ENCODE measurements around the gene FOXL1. TPM values are rescaled to one million over a fixed set of nuclear protein-coding genes. Genes with fewer than 3 reads are reported as not detected.
"Not testable (repeated sequence)": the region's sequence is repeated elsewhere in the genome, so short reads cannot be mapped to it uniquely, and the experiment has no call there.

Gene FOXL1
- total RNA-seq, 4 donors from 2014 or later, result 0.45 to 1.9 (median 1.1) TPM

- Histone ChIP-seq H3K4me3 (replicated peaks in 1 of 3) (no peak overlapping the region), H3K4me1 (no peaks in the 10 kb centered on the region), H3K9me3 (no peaks in the 10 kb centered on the region), H3K27me3 (no peaks in the 10 kb centered on the region), H3K27ac (no peak overlapping the region), H3K36me3 (no peaks in the 10 kb centered on the region)
- WGBS, 2 donors, result 80 to 83% methylated on average over 12 of the region's 12 CpGs
- intact Hi-C loops (cut with DNase I), result no loop called here
- DNase-seq, result no peak
- TF ChIP-seq CTCF (IDR thresholded peaks at IDR 0.05), result no peak
- no peak for TF ChIP-seq POLR2A (IDR thresholded peaks at IDR 0.05)
Measured at GRCh38 chr16:86584726-86585721, 6.7 kb downstream of the FOXL1 start.

- 47 to 51% methylated on average over 10 of the region's 10 CpGs for WGBS, 2 donors
- Histone ChIP-seq H3K27ac (no peak overlapping the region), H3K27me3 (no peaks in the 10 kb centered on the region), H3K36me3 (no peaks in the 10 kb centered on the region), H3K4me1 (no peaks in the 10 kb centered on the region), H3K4me3 (replicated peaks in 1 of 3) (no peak overlapping the region), H3K9me3 (no peaks in the 10 kb centered on the region)
- DNase-seq, result no peak
- TF ChIP-seq POLR2A (IDR thresholded peaks at IDR 0.05) (no peak), CTCF (IDR thresholded peaks at IDR 0.05) (no peak)
- intact Hi-C loops (cut with DNase I), result no loop called here
Measured at GRCh38 chr16:86585821-86586611, 7.7 kb downstream of the FOXL1 start.

GRCh38 chr16:86587487-86587886 lies 9.1 kb downstream of the FOXL1 start:
- no peak for DNase-seq
- intact Hi-C loops (cut with DNase I), result no loop called here
- Histone ChIP-seq H3K4me1 (no peaks in the 10 kb centered on the region), H3K4me3 (replicated peaks in 1 of 3) (no peak overlapping the region), H3K27me3 (no peaks in the 10 kb centered on the region), H3K27ac (no peak overlapping the region), H3K9me3 (no peaks in the 10 kb centered on the region), H3K36me3 (no peaks in the 10 kb centered on the region)
- 94 to 96% methylated on average over 3 of the region's 3 CpGs for WGBS, 2 donors
- TF ChIP-seq POLR2A (IDR thresholded peaks at IDR 0.05), result no peak
- TF ChIP-seq CTCF (IDR thresholded peaks at IDR 0.05), result no peak

GRCh38 chr16:86587955-86588354 lies 9.6 kb downstream of the FOXL1 start:
- H3K27ac ChIP-seq; intact Hi-C loops (cut with DNase I); H3K9me3 ChIP-seq; DNase-seq; H3K4me3 ChIP-seq (replicated peaks in 1 of 3); H3K36me3 ChIP-seq; H3K27me3 ChIP-seq; H3K4me1 ChIP-seq: not testable (repeated sequence)
- 91 to 94% methylated on average over 3 of the region's 3 CpGs for WGBS, 2 donors

GRCh38 chr16:86590501-86591144 lies 12.3 kb downstream of the FOXL1 start:
- Histone ChIP-seq H3K27ac (no peak overlapping the region), H3K36me3 (no peaks in the 10 kb centered on the region), H3K27me3 (no peaks in the 10 kb centered on the region), H3K4me3 (replicated peaks in 1 of 3) (no peak overlapping the region), H3K9me3 (no peaks in the 10 kb centered on the region), H3K4me1 (no peaks in the 10 kb centered on the region)
- intact Hi-C loops (cut with DNase I), result no loop called here
- WGBS, 2 donors, result 69 to 71% methylated on average over 4 of the region's 4 CpGs
- TF ChIP-seq POLR2A (IDR thresholded peaks at IDR 0.05) (no peak), CTCF (IDR thresholded peaks at IDR 0.05) (no peak)
- DNase-seq, result no peak
